GM12878 (cell line): ENCODE results near the gene PLEKHM3.

Experiments
- ASH2L ChIP-seq: fragments of 300-600, 200-600 bp; sonication (generic); IDR thresholded peaks from 2 replicates; pipeline ENCODE4 v1.6.1; 2017; ENCODE audit warnings: low read depth, mild to moderate bottlenecking, borderline replicate concordance
- CTCF ChIP-seq, 3 experiments: IDR thresholded peaks in 2 of 3; conservative IDR thresholded peaks in 1 of 3; 2 replicates each; pipeline ENCODE4 v1.5.1; 2011; ENCODE audit warnings: low read depth in 3 of 3, low read length in 3 of 3, mild to moderate bottlenecking in 3 of 3, control low read depth in 2 of 3, moderate library complexity in 2 of 3, inconsistent platforms in 1 of 3, mixed read lengths in 1 of 3; ENCODE audit not compliant: control insufficient read depth in 2 of 3, insufficient read depth in 1 of 3; ENCODE audit errors: extremely low read depth in 1 of 3

- TF ChIP-seq CTCF (IDR thresholded peaks at IDR 0.05 in 2 of 3, conservative IDR thresholded peaks at IDR 0.05 in 1 of 3; ENCODE audit: control insufficient read depth in 2 of 3, extremely low read depth in 1 of 3, insufficient read depth in 1 of 3, low read depth in 3 of 3, low read length in 3 of 3) (no peak), ASH2L (no peak)
Measured at GRCh38 chr2:207934720-207935119, 90.6 kb downstream of the PLEKHM3 start.
